Measurements from ENCODE around the gene NEU2.

DNA sequence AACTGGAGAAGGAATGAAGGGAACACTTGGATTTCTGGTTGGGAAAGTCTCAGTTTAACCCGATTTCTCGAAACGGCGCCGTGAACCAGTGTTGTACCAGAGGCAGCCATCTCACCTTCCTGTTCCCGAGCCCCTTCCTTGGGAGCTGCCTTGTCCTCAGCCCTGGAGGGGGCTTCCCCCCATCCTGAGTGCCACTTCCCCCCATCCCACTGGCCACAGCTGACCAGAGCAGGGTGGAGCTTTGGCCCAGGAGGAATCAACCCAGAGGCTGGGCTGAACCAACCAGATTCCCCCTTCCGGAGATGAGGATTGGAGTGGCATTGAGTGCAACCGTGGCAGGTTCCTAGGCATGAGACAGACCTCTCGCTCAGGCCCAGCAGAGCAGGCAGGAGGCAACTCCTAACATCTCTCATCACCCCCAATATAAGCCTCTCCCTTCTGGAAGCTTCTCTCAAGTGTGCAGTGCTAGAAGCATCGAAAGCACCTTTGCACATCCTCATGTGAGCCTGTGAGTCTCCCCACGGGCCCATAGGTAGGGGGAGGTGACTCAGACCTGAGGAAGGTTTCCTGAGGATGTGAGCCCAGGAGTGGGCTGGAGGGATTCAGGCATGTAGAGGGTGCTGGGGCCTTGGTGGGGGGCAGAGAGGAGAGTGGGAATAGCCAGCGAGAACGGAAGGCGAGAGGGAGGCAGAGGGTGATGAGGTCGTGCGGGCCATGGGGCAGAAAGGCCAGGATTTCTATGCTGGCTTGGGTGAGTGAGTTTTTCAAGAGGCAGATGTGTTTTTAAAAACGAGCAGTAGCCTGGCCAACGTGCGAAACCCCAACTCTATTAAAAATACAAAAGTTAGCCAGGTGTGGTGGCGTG lies 31.4 kb upstream of the NEU2 start:
- TF ChIP-seq CTCF (IDR thresholded peaks at IDR 0.05; ENCODE audit: low read length) (no peak), EZH2 (IDR thresholded peaks at IDR 0.05; ENCODE audit: borderline replicate concordance, low read length) (no peak)
